ENCODE results near the gene TC2N.
A peak's percentile ranks its signal among the peaks of the same experiment; 100 is the strongest.
"Not testable (repeated sequence)": the region's sequence is repeated elsewhere in the genome, so short reads cannot be mapped to it uniquely, and the experiment has no call there.

The TC2N gene

GRCh38 chr14:91751719-91752118, 115.6 kb downstream of the TC2N start:
- no peak for DNase-seq

GRCh38 chr14:91750634-91751198, 116.6 kb downstream of the TC2N start:
- DNase-seq = no peak

- no peak for DNase-seq
Measured at GRCh38 chr14:91749868-91750267, 117.5 kb downstream of the TC2N start.

- DNase-seq = peak; percentile 6
Measured at GRCh38 chr14:91748049-91748448, 119.3 kb downstream of the TC2N start.

- DNase-seq = no peak
Measured at GRCh38 chr14:91745344-91745743, 122.0 kb downstream of the TC2N start.

- DNase-seq = peak; percentile 54
Measured at GRCh38 chr14:91744068-91744480, 123.3 kb downstream of the TC2N start.

DNA sequence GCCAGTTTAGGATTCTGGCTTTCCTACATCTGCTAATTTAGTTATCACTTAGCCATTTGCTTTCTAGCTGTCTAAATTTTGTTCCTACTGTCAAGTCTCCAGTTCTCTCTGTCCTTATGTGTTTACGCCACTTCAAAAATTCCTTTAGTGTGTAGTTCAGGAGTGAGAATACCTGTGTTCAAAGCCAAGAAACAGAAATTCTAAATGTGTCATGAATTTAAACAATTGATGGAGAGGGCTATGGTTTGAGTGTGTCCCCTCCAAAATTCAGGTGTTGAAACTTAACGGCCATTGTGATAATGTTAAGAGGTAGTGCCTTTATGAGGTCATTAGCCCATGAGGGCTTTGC, 124.1 kb downstream of the TC2N start:
- DNase-seq = no peak

- peak; percentile 9 for DNase-seq
Measured at GRCh38 chr14:91742621-91743304, 124.6 kb downstream of the TC2N start.

- DNase-seq = not testable (repeated sequence)
Measured at GRCh38 chr14:91739867-91740266, 127.5 kb downstream of the TC2N start.

DNA sequence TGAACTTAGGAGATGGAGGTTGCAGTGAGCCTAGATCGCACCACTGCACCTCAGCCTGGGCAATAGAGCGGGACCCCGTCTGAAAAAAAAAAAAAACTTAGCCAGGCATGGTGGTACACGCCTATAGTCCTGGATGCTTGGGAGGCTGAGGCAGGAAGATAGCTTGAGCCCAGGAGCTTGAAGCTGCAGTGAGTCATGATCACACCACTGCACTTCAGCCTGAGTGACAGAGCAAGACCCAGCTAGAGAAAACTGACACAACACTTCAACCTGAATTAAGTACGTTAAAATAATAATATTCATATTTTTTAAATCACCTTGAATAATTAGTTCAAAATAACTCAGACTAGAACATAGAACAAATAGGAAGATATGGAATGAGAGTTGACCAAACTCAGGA, 129.7 kb downstream of the TC2N start:
- no peak for DNase-seq

GRCh38 chr14:91732859-91733477, 134.4 kb downstream of the TC2N start:
- no peak for DNase-seq

DNA sequence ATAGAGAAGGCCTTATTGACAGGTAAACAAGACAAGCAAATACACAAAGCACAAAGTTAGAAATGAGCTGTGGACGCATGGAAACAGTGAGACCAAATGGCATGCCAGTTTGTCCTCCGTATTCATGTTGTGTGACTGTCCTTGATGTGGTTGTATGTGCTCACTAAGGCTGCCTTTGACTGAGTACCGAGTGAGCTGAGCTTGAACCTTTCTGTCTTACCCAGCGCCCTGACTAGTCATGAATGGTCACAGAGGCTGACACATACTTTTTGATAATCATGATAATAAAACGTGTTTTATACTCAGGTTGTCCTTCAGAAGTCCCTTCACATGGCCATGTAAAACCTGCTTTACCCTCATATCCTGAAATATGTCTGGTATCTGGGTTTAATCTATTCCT, 134.9 kb downstream of the TC2N start:
- DNase-seq = no peak

- DNase-seq = no peak
Measured at GRCh38 chr14:91731986-91732385, 135.3 kb downstream of the TC2N start, which contains the start of gene CATSPERB. Gene CATSPERB (minus strand): TSS chr14:91732086. CDS start chr14:91729479, 2,607 bp downstream.

- DNase-seq = no peak
Measured at GRCh38 chr14:91731018-91731417, 136.3 kb downstream of the TC2N start.

GRCh38 chr14:91729756-91730155, 137.6 kb downstream of the TC2N start:
- DNase-seq = no peak
